ENCODE results near the gene PLCE1.

- TF ChIP-seq SP1 (IDR thresholded peaks at IDR 0.05; ENCODE audit: low read depth, low read length) (no peak), POLR2AphosphoS5 (IDR thresholded peaks at IDR 0.05; ENCODE audit: low read depth, low read length) (no peak), CTCF (IDR thresholded peaks at IDR 0.05; ENCODE audit: control extremely low read depth in 1 of 3, insufficient read depth in 1 of 3, low read depth in 1 of 3, low read length in 3 of 3) (no peak), EZH2 (IDR thresholded peaks at IDR 0.05; ENCODE audit: low read depth, low read length, severe bottlenecking) (no peak), BRCA1 (IDR thresholded peaks at IDR 0.05; ENCODE audit: low read depth, low read length) (no peak), NRF1 (IDR thresholded peaks at IDR 0.05; ENCODE audit: low read depth, low read length) (no peak), CEBPB (IDR thresholded peaks at IDR 0.05; ENCODE audit: low read depth, low read length) (no peak), YY1 (IDR thresholded peaks at IDR 0.05; ENCODE audit: low read depth, low read length) (no peak), GABPA (IDR thresholded peaks at IDR 0.05; ENCODE audit: borderline replicate concordance, insufficient read depth, low read length) (no peak), POLR2A (IDR thresholded peaks at IDR 0.05; ENCODE audit: control extremely low read depth in 1 of 2, low read depth in 2 of 2, low read length in 2 of 2) (no peak), CBX5 (IDR thresholded peaks at IDR 0.05; ENCODE audit: low read depth, low read length) (no peak), USF2 (IDR thresholded peaks at IDR 0.05; ENCODE audit: low read length) (no peak), EGR1 (IDR thresholded peaks at IDR 0.05; ENCODE audit: borderline replicate concordance, low read depth, low read length) (no peak)
Measured at GRCh38 chr10:93991596-93992284, 2.0 kb upstream of the PLCE1 start.

All from H1 (cell line).